Measurements from ENCODE around the gene GAB2.

DNA sequence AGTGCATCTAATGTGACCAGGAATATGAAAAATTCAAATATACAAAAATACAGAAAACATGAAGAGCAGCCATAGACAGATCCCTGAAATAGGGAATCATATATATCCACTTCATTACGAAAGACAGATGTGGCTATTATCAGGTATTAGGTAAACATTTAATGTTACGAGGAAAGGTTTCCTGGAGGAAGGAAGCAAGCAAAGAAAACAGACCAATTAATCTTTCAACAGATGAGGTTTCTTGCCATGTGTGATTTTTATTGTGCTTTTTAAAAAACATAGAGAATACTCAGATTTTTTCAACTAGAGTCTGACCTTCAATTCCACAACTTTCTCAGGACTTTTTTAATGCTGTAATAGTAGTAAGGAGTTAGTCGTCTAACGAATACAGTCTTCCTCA is 24.3 kb upstream of the GAB2 start:
- TF ChIP-seq, protein P1, sequence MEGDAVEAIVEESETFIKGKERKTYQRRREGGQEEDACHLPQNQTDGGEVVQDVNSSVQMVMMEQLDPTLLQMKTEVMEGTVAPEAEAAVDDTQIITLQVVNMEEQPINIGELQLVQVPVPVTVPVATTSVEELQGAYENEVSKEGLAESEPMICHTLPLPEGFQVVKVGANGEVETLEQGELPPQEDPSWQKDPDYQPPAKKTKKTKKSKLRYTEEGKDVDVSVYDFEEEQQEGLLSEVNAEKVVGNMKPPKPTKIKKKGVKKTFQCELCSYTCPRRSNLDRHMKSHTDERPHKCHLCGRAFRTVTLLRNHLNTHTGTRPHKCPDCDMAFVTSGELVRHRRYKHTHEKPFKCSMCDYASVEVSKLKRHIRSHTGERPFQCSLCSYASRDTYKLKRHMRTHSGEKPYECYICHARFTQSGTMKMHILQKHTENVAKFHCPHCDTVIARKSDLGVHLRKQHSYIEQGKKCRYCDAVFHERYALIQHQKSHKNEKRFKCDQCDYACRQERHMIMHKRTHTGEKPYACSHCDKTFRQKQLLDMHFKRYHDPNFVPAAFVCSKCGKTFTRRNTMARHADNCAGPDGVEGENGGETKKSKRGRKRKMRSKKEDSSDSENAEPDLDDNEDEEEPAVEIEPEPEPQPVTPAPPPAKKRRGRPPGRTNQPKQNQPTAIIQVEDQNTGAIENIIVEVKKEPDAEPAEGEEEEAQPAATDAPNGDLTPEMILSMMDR (conservative IDR thresholded peaks at IDR 0.05; ENCODE audit: low read depth, low read length): no peak
- TF ChIP-seq POLR2A (IDR thresholded peaks at IDR 0.05; ENCODE audit: low read depth, low read length) (no peak), MAFK (IDR thresholded peaks at IDR 0.05; ENCODE audit: low read depth, low read length) (no peak), RAD21 (IDR thresholded peaks at IDR 0.05; ENCODE audit: low read length) (no peak), MAZ (IDR thresholded peaks at IDR 0.05; ENCODE audit: borderline replicate concordance, low read depth, low read length) (no peak), RCOR1 (IDR thresholded peaks at IDR 0.05; ENCODE audit: insufficient replicate concordance, low read length) (no peak)
- TF ChIP-seq, protein P2, sequence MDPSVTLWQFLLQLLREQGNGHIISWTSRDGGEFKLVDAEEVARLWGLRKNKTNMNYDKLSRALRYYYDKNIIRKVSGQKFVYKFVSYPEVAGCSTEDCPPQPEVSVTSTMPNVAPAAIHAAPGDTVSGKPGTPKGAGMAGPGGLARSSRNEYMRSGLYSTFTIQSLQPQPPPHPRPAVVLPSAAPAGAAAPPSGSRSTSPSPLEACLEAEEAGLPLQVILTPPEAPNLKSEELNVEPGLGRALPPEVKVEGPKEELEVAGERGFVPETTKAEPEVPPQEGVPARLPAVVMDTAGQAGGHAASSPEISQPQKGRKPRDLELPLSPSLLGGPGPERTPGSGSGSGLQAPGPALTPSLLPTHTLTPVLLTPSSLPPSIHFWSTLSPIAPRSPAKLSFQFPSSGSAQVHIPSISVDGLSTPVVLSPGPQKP (IDR thresholded peaks at IDR 0.05; ENCODE audit: borderline replicate concordance, low read depth, low read length): no peak
- TF ChIP-seq, protein P3, sequence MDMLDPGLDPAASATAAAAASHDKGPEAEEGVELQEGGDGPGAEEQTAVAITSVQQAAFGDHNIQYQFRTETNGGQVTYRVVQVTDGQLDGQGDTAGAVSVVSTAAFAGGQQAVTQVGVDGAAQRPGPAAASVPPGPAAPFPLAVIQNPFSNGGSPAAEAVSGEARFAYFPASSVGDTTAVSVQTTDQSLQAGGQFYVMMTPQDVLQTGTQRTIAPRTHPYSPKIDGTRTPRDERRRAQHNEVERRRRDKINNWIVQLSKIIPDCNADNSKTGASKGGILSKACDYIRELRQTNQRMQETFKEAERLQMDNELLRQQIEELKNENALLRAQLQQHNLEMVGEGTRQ (IDR thresholded peaks at IDR 0.05; ENCODE audit: low read depth, low read length): no peak

Data from IMR-90 (cell line).